Embryonic facial prominence (tissue), 1 donor: ENCODE data around the gene TMEM151B.

Experiments used
- DNase-seq: peaks from one replicate; pipeline ENCODE4 v3.0.0-alpha.2; 2016; ENCODE audit errors: extremely low spot score

Gene TMEM151B

DNA sequence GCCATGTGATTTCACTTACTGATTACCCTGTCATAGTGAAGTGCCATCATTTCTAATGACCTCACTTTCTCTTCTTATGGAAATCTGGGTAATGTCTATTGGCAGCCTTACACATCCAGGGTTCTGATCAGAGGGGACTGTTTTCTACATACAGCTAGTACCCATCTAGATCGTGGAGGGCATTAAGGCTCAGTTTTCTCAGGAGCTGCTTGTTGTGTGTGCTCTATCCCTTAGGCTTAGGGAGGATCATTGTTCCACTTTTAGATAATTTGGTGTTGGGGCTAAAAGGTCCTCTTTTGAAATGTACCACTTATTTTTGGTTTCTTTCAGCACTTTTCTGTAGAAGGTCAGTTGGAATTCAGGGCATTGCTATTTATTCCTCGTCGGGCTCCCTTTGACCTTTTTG, 19.5 kb upstream of the TMEM151B start:
- DNase-seq = no peak

DNA sequence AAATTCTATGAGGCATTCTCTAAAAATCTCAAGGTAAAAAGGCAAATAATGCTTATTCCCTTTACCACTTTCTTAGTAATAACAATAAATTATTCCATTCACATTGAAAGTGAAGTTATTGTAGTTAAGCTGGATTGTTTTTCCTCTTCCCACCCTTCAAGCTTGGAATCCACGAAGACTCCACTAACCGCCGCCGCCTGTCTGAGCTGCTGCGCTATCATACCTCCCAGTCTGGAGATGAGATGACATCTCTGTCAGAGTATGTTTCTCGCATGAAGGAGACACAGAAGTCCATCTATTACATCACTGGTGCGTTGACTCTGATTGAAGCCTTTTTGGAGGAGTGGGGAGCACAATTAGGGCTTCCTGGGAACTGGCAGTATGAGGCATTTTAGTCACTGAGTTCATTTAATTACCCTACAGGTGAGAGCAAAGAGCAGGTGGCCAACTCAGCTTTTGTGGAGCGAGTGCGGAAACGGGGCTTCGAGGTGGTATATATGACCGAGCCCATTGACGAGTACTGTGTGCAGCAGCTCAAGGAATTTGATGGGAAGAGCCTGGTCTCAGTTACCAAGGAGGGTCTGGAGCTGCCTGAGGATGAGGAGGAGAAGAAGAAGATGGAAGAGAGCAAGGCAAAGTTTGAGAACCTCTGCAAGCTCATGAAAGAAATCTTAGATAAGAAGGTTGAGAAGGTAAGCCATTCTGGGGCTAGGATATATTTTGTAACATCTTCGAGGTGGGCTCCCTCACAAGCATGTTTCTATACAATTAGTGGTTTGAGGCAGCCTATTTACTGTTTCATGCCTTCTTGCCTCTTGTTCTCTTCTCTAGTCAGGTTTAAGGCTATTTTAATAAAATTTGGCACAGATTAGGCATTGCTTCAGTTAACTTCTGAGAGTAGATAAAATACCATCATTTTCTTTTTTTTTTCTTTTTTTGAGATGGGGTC, 18.4 kb upstream of the TMEM151B start:
- DNase-seq = no peak

GRCh38 chr6:44253307-44254101, 16.7 kb upstream of the TMEM151B start:
- no peak for DNase-seq

DNA sequence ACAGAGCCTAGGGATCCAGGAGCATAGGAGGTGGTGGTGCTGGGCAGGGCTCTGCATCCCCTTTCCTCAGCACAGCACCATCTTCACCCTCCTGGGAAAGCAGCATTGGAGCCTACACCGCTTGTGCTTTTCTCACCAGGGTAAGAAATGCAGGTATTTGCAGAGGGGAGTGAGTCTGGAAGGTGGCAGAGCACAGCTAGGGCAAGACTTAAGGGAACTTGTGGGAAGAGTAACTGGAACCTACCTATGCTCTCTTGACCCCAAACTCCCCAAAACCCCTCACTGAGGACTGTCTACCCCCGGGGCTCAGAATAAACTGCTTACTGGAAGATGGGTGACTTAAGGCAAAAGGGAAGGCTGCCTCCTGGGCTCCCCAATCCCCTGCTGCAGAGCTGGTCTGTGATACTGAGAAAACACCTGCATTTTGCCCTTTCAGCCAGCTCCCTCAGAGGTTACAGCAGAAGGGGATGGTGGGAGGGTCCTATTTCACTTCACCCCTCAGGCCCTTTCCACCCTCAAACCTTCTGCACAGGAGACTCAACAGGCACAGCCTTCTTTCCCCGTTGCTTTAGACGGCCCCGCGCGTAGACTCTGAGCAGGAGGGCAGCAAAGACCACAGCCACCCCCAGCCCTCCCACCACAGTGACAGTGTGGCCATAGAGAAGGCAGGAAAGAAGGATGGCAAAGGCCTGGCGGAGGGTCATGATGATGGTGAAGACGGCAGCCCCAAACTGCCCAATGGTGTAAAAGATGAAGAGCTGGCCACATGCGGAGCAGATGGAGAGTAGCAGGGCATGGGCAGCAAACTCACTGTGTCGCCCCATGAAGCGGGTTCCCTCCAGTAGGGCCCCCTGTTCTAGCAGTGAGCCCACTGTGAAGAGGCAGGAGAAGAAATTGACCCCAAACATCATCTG, 15.8 kb upstream of the TMEM151B start:
- DNase-seq = no peak

GRCh38 chr6:44255105-44255808, 15.0 kb upstream of the TMEM151B start:
- no peak for DNase-seq

- DNase-seq = no peak
Observed at GRCh38 chr6:44255871-44256774, 14.1 kb upstream of the TMEM151B start.

- DNase-seq = no peak
Observed at GRCh38 chr6:44256775-44257024, 13.6 kb upstream of the TMEM151B start.

DNA sequence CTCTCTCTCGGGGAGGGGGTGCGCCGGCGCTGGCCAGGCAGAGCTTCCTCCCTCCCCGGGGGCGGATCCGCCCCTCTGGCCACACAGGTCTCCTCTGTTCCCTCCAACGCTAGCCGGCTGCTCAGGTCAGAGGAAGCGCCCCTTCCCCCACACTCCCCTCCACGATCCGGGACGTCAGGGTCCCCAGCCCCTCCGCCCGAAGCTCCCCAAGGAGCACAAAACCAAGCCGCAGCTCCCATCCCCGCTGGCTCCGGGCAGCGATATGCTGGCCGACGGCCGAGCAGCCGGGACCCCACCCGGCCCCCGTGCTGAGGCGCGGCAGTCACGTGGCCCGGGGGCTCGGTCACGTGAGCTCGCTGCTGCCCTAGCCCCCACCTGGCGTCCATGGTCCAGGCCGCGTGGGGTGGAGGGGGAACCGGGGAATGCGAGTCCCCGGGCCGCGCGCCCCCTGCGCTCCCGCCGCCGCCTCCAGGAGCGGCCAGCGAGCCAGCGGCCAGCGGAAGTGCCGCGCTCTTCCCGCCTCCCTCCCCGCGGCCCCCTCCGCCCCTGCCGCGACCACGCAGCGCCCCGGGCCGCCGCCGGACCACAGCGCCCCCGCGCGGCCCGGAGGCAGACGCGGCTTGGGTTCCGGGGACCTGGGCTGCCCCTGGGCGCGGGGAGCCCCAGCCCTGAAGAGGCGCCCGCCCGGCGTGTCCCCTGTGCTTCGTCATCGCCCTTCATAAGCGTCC, 13.1 kb upstream of the TMEM151B start, which contains the start of gene SLC35B2:
Gene SLC35B2, minus strand, starts transcription at position 504 of the 728 bp plus-strand sequence. Its CDS starts 118 bp downstream, at position 386.
- DNase-seq = no peak

GRCh38 chr6:44257753-44258324, 12.4 kb upstream of the TMEM151B start:
- no peak for DNase-seq

GRCh38 chr6:44258325-44258863, 11.9 kb upstream of the TMEM151B start:
- no peak for DNase-seq

DNA sequence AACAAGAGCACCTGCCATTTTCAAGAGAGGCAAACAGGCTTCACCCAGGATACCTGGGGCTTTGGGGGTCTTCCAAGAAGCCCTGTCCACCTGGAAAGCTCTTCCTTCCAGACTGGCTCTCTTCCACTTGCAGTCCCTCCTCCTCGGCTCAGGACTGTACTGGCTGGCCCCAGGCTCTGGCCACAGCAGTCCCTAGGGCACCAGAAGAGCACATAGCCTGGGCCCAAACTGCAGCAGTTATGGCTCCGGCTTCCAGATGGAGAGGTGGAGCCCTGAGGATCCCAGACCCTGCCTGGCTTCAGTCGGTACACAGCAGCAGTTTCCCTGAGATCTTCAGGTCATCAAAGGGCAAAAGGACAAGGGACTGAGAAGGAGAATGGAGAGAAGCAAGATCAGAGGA, 11.3 kb upstream of the TMEM151B start:
- no peak for DNase-seq

DNA sequence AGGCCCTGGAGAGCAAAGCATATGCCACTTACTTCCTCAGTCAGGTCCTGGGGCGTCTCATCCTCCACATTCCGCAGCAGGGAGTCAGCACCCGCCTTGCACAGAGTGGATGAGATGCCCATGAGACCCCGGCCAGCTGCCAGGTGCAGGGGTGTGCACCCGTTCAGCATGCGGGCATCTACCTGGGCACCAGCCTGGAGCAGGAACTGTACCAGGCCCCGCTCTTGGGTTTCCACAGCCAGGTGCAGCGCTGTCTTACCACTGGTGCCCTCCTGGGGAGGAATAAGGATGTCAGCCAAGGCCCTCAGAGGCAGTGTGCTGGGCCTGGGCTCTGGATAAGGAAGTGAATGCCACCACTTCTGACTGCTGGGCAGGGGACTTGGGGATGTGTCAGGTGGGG, 10.2 kb upstream of the TMEM151B start:
- no peak for DNase-seq

DNA sequence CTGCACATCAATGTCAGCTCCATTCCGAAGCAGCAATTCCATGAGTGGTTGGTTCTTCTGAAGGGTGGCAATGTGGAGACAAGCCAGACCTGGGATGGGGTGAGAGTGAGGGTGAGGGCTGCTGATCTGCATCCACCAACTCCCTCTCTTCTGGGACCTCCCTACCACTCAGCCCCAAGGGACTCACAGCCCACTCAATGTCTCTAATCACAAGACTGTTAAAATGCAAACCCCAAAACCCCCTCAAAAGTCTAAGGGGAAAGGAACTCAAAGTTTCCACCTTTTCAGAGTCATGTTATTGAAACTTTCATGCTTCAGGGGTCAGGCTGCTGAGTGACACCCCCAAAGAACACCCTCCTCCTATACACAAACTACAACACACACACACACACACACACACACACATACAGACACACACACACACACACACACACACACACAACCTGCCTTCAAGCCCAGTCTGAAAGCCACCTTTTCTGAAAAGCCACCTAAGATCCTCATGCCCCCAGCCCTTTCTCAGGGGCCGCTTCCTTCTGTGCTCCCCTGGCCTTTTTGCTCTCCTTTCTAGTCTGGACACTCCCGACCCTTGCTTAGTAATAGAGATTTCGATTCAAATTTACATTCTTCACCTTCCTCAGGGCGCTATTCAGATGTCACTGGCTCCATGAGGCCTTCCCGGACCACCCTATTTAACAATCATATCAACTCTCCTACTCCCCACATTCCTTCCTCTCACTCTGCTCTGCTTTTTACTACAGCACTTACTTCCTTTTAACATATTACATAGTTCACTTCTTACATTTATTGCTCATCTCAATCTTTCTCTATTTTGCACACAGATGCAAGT, 9.6 kb upstream of the TMEM151B start:
- DNase-seq = no peak

DNA sequence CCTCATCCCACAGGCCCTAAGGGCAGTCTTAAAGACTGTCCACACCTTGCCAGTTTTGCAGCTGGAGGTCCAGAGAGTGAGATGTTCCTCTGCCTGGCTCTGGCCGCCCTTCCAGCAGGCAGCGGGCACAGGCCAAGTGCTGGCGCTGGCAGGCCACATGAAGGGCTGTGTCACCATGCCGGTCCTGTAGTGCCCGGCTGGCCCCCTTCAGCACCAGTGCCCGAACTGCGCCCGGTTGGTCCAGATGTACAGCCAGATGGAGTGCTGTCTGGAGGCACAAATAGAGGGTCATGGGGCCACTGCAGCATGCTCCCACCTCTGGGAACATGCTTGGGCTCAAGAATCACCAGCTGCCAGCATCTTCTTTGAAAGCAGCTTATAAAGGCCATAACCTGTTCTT, 8.7 kb upstream of the TMEM151B start:
- no peak for DNase-seq

DNA sequence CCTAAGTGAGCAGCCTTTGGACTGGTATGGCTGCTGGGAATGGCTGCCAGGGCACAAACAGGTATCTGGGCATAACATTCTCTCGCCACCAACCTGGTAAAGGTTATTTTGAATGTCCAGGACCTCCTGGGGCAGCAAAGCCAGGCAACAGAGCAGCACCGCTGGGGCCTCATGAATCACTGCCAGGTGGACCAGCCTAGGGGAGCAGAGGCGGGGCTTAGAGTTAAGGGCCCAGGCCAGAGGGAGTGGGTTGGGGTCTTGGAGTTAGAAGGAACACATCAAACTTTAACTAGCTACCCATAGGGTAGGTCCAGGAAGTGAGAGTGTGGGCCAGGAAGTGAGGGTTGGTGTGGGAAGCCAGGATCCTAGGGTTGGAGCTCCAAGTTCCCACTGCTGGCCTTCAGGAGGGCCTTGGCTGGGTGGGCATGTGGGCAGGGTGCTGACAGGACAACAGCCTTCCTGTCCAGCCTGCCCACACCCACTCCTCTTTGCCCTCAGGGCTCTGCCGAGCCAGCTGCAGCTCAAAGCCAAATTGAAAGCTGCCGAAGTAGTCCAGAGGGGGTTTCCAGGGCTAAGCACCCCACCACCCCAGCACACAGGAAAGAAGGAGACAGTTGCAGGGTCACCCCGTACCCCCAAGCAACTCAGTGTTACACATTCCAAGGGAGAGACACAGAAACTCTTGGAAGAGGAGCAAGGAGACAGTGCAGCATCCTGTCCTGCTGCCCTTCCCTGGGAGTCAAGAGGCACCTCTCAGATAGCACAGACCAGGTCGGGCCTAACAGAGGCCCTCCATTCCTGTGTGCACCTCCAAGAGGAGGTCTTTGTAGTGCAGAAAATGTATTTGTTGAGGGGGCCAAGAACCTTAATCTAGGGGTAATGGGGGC, 7.5 kb upstream of the TMEM151B start:
- DNase-seq = no peak

GRCh38 chr6:44263354-44264100, 6.7 kb upstream of the TMEM151B start:
- no peak for DNase-seq
